Fibroblast of peridontal ligament (primary cell): ENCODE data around the gene CENPX.

Experiments
- DNase-seq: peaks from one replicate; pipeline ENCODE4 v3.0.0-alpha.2; 2010; ENCODE audit errors: extremely low read depth

Gene CENPX

DNA sequence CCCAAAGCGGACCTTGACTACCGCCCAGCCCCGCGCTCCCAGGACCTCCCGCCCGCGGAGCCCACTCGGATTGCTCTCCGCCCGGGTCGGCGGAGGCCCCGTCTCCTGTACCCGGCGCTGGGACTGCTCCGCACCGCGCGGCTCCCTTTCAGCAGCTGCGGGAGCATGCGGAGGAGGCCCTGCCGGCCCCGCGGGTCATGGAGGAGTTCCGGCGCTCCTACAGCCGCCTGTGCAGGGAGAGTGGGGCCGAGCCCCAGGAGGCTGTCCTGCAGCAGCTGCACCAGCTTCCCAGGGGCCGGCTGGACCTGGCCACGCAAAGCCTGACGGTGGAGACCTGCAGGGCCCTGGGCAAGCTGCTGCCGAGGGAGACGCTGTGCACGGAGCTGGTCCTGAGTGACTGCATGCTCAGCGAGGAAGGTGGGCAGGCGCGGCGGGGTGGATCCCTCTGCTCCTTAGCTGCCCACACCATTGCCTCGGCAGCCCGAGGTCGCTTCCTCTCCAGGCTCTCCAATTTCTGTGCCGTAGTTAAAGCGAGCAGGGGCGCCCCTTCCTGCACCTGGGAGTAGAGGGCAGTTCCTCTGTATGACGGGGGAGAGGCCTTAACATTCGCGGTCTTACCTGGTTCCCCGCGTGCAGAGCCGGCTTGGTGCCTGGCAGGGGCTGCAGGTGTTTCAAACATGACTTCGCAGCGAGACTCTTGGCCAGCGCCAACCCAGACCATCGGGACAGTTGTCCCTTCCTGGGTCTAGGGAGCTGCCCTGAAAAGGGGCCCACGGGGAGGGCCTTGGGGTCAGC is 966 bp upstream of the CENPX start:
- DNase-seq = no peak

DNA sequence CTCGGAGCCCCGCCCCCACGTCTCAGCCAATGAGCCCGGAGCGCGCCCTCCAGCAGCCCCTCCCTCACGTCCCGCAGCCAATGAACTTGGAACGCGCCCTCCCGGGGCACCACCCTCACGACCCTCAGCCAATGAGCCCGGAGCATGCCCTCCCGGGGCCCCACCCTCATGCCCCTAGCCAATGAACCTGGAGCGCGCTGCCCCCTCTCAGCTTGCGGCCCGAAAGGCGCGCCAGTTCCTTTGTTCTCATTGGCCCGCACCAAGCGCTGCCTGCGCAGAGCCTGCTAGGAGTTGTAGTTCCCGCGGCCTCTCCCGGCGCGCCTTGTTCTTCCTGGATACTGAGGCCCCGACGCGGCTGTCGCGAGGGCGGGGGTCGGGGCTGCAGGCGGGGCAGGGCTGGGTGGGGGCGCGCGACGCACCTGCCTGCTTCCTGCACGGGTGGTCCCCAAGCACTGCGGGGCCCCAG is 336 bp upstream of the CENPX start, which contains the start of gene LRRC45:
LRRC45 (plus strand) TSS at position 325 of the 466 bp plus-strand sequence. CDS start 339 bp downstream, outside the sequence.
- DNase-seq = peak; percentile 98

DNA sequence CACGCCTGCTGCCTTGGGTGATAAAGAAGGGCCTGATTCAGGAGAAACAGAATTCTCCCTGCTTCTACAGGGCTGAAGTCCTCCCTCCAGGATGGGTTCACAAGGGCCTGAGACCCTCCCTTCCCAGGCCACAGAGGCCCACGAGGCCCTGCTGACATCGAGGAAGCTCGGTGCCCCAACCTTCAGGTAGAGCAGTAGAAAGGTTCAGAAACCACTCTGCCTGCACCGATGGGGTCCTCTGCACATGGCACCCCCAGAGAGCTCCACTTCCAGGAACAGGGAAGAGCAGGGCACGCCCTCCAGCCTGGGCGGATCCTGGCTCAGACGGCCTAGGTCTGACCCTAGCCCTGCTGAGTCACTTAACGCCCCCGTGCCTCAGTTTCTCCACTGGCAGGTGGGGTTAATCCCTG is 773 bp downstream of the CENPX start:
- no peak for DNase-seq

DNA sequence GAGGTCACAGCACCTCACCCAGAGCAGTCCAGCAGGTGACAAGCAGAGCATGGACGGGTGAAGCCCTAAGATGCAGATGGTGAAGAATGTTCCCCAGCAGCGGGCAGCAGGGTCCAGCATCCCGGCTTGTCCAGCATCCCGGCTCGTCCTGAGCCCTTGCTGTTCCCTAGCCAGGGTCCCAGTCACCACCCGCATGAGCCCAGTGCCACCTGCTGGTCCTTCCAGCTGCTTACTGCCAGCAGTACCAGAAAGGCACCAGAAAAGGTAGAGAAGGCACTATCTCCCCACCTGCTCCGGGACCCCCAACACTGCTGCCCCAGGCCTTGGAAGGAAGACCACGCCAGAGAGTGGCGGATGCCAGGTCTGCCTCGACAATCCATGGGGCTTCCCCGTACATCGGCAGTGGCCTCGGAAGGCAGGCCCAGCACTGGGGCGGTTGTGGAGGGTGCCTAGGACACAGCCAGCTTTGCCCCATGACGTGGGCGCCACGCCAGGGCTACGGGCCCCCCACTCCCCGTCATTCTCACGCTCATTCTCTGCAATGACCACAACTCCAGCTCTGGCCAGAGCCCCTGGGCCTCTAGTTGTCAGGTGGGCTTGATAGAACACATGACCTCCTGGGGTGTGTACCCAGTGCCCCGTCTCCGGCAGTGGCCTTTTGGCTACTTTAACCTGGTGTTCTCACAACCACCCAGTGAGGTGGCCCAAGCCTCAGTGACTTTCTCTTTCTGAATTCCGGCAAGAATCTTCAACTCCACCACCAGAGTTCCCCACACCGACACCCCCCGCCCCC is 1.4 kb downstream of the CENPX start:
- peak; percentile 75 for DNase-seq

DNA sequence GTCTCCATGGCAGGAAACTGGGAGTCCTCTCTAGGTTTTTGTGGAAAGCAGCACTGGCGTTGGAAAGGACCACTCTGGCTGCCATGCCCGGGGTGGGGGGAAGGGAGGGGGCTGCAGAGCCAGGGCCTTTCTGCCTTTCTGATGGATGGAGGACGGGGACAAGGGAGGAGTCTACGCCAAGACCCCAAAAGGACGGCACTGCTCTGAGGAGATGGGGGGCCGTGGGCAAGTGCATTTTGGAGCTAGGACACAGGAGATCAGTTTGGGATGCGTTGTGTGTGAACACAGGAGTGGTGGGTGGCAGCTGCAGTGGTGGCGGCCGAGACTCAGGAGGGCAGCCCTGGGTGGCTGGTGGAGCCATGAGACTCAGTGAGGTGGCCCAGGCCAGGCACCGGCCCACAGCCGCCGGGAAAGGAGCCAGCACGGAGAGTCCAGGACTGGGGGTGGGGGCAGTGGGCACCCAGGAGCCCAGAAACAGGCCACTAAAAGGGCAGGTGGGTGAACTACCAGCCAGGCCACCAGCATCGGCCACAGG is 2.0 kb downstream of the CENPX start:
- no peak for DNase-seq

DNA sequence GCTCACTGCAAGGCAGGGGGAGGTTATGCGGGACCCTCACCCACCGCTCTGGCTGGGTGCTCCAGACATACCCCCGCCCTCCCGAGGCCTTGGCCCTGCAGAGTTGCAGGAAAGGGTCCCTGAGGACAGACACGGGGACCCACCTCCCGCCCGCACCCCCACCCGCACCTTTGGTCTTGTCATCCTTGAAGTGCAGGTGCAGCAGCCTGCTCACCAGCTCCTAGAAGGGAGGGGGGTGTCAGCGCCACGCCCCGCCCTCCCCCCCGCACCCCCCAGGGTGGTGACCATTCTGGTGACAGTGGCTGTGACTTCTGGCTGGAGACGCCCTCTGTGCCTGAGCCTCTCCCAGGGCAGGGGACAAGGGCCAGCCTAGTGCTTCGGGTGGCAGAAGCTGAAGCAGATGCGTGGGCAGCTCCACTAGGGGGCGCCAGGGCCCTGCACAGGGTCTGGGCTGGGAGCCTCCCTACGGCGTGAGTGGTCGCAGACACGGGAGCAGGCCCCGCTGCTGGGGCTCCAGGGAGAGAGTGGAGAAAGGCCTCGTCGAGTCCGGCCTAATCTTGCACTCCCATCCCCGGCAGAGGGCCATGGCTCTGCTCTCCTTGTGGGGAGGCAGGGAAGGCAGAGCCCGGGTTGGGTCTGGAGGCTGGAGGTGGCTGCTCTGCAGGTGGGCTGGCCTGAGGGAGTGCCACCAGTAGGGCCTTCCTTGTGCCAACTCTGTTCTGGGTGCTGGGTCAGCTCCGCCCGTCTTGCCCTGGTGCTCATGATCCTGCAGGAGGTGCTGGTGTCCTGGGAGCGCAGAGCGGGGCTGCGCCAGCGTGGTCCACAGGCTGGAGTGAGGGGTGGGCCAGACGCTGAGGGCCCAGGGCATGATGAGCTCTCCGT is 2.7 kb downstream of the CENPX start:
- DNase-seq = no peak

DNA sequence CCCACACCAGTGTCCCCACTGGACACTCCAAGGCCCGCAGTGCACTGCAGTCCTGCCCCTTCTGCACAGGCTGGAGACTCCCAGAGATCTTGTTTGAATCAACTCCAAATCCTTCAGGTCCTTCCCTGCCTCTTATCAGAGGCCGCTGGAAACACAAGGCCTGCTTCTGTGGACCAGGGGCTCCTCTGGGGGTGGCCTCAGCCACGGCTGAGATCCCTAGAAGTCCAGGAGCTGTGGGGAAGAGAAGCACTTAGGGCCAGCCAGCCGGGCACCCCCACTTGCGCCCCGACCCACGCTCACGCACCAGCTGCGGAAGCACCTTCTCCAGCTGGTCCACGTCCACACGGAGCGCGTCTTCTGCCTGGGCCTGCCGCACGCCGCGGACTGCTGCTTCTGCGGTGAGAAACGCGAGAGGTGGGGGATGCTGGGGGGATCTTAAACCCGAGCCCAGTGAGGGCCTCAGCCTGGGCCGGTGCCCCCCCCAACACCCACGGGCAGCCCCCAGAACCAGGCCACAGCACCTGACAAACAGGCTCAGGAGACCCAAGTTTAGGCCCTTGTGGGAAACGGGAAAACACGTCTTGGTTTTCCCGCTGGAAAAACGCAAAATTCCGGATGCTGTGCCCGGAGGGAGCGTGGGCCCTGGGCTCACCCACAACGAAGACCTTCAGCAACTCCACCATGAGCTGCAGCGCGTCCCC is 3.5 kb downstream of the CENPX start:
- DNase-seq = no peak

DNA sequence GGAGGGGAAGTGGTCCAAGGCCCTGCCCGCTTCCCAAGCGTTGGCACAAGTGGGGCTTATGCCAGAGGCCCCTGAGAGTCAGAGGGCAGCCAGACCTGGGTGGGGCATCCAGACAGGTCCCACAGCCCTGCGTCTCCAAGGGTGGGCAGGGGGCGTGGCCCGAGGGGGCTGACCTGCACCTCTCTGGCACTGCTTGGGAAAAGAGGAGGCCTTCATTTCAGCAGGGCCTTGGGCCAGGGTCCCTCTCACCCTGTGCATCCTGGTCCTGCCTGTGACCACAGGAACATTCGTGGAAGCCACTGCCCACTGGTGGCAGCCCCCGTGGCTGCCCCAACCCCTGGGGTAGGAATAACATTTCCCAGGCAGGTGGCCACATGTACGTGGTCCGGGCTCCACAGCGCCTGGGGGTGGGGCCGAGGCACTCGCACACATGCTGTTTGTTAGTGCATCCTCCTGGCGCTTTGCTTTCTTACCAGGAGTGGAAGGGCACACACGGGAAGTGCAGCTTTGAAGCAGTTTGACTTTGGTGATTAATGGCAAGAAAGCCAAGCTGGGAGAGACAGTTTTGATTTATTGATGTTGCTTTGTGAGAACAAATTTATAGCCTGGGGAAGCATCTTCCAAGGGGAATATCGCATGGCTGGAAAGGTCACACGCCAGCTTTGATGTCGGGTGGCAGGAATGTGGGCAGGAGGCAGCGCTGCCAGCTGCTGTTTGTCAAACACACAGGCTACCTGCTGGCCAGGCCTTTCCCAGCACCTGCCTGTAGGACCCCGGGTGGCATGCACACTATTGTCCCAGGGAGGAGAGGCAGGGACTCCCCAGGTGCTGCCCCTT is 4.3 kb downstream of the CENPX start:
- DNase-seq = no peak

DNA sequence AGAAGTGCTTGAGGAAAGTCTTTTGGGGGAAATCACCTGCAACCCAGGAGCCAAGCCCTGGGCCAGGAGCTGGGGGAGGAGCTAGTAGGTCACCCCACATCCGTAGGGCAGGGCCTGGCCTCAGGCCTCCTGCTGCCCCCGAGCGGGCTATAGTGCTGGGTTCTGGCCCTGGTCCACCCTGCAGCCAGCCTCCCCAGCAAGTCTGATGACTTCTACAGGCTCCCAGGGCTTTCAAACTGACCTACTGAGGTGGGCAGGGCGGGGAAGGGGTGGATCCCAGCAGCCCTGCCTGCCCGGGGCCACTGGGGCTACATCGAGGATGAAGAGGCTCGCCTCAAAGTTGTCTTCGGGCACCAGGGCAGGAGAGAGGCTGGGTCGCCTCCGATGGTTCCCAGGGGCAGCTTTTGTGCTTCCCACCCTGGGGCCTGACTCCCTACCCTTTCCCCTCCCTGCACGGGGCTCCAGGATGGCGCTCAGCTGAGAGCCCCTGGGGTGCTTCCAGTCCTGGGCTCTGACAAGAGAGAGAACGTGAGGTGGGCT is 5.0 kb downstream of the CENPX start:
- no peak for DNase-seq

DNA sequence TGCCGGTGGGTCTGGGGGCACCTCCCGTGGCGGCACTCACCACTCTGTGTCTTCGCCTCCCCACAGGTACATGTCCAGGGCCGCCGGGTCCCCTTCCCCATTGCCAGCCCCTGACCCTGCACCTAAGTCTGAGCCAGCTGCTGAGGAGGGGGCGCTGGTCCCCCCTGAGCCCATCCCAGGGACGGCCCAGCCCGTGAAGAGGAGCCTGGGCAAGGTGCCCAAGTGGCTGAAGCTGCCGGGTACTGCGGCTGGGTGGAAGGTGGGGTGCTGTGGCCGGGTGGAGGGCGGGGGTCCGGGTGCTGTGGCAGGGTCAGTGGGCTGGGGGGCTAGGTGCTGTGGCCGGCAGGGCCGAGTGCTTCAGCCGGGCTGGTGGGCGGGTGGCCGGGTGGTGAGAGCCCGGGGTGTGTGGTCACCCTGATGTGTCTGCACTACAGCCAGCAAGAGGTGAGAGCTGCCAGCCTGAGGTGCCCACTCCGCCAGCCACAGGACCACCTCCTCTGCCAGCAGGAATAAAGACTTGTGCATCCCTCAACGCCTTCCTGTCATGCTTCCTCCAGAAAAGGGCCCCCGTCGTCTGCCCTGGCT is 5.7 kb downstream of the CENPX start:
- DNase-seq = no peak

DNA sequence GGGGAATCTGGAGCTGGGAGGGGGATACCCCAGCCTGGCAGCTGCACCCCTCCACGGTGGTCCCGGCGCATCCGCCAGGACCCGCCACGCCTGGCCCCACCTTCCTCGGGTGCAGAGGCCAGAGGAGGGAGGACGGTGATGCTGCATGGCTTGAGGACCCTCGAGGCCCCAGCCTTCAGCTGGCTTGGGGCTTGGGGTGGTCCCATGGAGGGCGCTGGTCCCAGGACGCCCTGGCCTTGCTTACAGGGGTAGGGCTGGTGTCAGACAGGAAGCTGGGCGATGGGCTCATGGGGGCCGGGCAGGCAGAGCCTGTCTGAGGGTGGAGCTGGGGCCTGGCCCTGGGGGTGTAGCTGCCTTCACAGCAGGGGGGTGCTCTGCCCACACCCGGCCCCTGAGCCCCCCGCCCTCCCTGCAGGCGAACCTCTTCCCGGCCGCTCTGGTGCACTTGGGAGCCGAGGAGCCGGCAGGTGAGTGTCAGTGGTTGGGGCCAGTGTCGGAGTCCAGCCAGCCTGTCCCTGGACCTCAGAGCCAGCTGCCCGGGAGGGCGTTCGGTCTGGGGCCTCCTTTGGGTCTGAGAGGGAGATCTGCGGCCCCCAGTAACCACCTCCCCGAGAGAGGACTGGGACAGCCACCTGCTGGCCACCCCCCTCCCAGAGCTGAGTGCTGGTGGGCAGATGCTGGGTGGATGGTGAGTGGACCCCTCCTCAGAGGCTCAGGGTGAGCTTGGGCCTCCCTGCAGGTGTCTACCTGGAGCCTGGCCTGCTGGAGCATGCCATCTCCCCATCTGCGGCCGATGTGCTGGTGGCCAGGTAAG is 6.4 kb downstream of the CENPX start:
- no peak for DNase-seq

DNA sequence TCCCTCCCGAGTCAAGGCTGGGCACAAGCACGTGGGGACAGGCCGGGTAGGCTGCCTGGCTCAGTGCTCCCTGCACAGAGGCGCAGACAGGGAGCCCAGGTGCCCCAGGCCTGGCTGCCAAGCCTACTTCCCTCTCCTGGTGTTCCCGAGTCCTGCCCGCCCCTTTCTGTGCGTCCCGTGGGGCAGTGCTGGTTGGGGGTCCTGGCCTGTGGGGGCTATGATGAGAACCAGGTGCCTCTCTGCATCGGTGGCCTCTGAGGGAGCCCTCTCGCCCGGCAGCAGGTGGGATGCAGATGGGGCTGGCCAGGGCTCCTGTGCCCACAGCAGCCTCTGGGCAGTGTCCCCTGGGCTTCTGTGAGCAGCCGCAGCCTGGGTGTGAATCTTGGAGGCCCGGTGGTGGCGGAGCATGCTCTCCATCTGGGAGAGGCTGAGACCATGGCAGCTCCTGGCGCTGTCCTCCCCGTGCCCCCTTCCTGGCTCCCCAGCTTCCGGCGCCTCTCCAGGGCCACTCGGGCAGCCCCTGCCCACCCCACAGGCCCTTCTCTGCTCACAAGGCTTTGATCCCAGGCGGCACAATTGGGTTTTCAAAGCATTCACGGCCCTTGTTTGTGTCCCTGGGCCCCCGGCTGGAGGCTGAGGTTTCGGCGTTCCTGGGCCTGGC is 7.2 kb downstream of the CENPX start:
- no peak for DNase-seq

DNA sequence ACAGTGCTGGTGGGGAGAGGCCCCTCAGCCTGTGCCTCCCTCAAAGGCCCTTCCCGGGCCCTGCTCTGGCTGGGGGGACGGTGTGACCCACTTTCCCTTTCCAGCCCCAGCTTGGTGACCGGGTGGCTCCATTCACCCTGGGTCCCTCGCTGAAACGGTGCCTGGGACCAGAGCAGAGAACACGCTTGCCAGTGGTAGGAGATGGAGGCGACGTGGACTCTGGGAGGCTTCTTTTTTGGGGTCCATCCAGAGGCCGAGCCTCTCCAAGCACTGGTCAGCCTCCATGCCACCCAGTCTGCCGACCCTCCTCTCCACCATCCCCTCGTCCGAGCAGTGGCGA is 7.7 kb downstream of the CENPX start:
- no peak for DNase-seq

DNA sequence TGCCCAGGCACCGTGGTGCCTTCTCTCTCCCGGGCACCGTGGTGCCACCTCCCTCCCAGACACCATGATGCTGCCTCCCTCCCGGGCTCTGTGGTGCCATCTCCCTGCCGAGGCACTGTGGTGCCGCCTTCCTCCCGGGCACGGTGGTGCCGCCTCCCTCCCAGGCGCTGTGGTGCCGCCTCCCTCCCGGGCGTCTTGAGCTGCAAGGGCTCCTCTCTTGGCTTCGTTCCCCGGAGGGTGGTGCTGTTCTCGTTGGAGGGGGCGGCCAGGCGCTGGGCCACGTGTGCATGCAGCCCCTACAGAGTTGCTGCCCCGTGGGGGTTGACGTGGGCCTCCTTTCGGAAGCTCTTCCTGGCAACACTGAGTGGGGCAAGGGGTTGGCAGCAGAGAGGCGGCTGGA is 8.2 kb downstream of the CENPX start:
- no peak for DNase-seq

DNA sequence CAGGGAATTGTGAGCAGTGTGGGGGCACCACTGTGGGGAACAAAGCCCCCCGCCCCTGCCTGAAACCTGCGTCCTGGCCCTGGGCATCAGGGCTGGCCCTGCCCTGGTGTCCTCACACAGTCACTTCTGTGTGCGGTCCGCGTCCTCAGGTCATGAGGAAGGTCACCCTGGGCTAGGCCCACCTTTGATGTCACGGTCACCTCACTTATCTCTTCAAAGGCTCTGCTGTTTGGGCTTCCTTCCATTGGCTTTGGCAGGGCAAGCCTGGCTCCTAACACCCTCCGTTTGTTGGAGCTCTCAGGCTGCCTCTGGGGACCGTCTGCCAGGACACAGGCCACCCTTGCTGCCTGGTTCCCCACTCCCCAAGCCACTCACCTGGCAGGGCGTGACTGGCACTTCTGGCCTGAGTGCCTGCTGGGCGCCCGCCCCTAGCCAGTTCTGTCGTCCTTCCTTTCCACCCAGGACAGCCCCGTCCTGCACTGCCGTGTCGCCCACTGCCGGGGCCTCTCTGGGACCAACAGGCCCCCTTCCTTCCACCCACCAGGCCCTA is 8.8 kb downstream of the CENPX start:
- DNase-seq = no peak

DNA sequence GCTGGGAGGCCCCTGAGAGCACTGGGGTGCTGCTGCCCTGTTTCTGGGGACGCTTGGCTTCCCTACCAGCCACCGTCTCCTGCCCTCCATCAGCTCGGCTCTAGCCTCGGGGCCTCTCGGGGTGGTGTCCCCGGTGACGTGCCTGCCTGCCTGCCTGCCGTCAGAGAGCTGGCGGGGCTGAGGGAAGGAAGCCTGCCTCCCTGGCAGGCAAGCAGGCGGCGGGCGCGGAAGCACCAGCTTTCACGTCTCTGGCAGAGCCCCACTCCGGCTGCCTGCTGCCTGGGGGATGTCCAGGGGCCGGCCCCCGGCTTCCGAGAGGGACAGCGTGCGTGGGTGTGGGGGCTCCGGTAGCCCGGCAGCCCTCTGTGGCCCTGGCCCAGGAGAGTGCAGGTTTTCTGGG is 9.3 kb downstream of the CENPX start:
- no peak for DNase-seq

DNA sequence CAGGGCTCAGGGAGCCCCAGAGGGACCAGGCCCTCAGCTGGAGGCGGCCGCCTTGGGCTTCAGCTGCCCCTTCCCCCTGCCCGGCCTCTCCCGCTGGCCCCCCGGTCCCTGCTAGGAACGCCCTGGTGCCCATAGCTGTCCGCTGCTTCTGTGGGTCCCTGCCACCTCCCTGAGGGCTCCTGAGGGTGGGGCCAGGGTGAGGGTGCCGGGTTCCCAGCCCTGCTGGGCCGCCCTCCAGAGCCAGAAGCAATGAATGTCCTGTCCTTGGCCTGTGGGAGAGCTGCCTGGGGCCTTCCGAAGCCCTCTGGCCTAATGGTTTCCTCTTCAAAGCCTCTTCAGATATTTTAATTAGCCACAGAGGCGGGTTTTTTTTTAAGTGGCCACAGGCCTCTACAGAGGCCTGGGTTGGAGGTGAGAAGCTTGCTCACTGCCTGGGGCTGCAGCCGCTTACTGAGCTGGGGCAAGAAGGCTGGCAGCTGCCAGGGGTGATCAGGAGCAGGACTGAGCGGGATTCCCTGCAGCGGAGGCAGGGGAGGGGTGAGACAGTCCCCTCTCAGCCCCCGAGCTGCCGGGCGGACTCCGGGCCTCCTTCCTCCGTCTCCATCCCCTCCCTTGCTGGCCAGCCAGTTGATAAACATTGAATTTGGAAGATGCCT is 9.9 kb downstream of the CENPX start:
- DNase-seq = no peak
